HCT116 (cell line): ENCODE data around the gene POFUT1. TPM values are rescaled to one million over a fixed set of nuclear protein-coding genes. Genes with fewer than 3 reads are reported as not detected.

ENCODE experiments used
- ATAC-seq: fragments of 200-7000 bp; cut with Tn5 transposase; 2 replicates; pipeline ENCODE4 v1.9.1; 2020; ENCODE audit warnings: mild to moderate bottlenecking, moderate library complexity
- BruUV-seq: library from RNA; stranded (reverse); fragments of 400-500 nt; replicated peaks from 2 replicates; lab custom pipeline; 2021; lab: Mats Ljungman, UMichigan
- CTCF ChIA-PET: fragments of 300-600 bp; sonication (Branson Sonifier 250); formaldehyde crosslinking; loops from one replicate; lab custom pipeline; 2021; ENCODE audit warnings: antibody characterized with exemption; lab: Charles Lee
- POLR2A ChIA-PET: fragments of 300-600, 350-600 bp; sonication (Branson Sonifier 250); formaldehyde crosslinking; loops from one replicate; lab custom pipeline; 2021; ENCODE audit warnings: antibody characterized with exemption; lab: Charles Lee
- RAD21 ChIA-PET, 2 experiments: fragments of 300-600 bp; sonication (Branson Sonifier 250); formaldehyde crosslinking; loops; one replicate each; lab custom pipeline; 2023; ENCODE audit warnings: low total read pairs in 2 of 2; ENCODE audit not compliant: uncharacterized antibody in 2 of 2, unreplicated experiment in 2 of 2, low non-redundant PET in 1 of 2; lab: Charles Lee
- DNase-seq: peaks from one replicate; pipeline ENCODE4 v3.0.0-alpha.2; 2010; ENCODE audit warnings: low read depth, low spot score
- H2AFZ ChIP-seq: fragments of 200-600 bp; shearing (Covaris generic), sonication (generic); 2 replicates; pipeline ENCODE4 v1.6.1; 2017; ENCODE audit warnings: low read depth, mixed run types, mixed read lengths, antibody characterized with exemption, low read length; ENCODE audit not compliant: poor library complexity, severe bottlenecking
- H3K27ac ChIP-seq: 2 replicates; pipeline ENCODE4 v1.5.1; 2012; ENCODE audit warnings: low read depth, low read length
- H3K27me3 ChIP-seq: fragments of 200-600 bp; sonication (generic); 2 replicates; pipeline ENCODE4 v1.6.1; 2016; ENCODE audit warnings: mixed run types, low read length, mixed read lengths; ENCODE audit not compliant: insufficient read depth
- H3K36me3 ChIP-seq, 2 experiments: fragments of 200-500 bp in 1 of 2; fragments of 200-600 bp in 1 of 2; sonication (Bioruptor generic) in 1 of 2; sonication (generic) in 1 of 2; 2 replicates each; pipeline versions ENCODE4 v1.5.1 to v1.6.1; 2014 to 2016; ENCODE audit warnings: low read length in 2 of 2, inconsistent platforms in 1 of 2, mixed read lengths in 1 of 2, mixed run types in 1 of 2; ENCODE audit not compliant: insufficient read depth in 2 of 2, control insufficient read depth in 1 of 2
- H3K4me1 ChIP-seq, 2 experiments: fragments of 200-600 bp in 1 of 2; sonication (generic) in 1 of 2; 2 replicates each; pipeline versions ENCODE4 v1.5.1 to v1.6.1; 2012 to 2017; ENCODE audit warnings: low read length in 2 of 2, inconsistent platforms in 1 of 2, mild to moderate bottlenecking in 1 of 2, mixed read lengths in 1 of 2, mixed run types in 1 of 2, moderate library complexity in 1 of 2; ENCODE audit not compliant: insufficient read depth in 2 of 2, control insufficient read depth in 1 of 2
- H3K4me2 ChIP-seq: fragments of 200-600 bp; sonication (generic); 2 replicates; pipeline ENCODE4 v1.6.1; 2017; ENCODE audit warnings: mixed run types, low read length, mixed read lengths
- H3K4me3 ChIP-seq, 2 experiments: fragments of 200-600 bp in 1 of 2; sonication (generic) in 1 of 2; replicated peaks in 1 of 2; 2 replicates each; pipeline ENCODE4 v1.5.1; 2011 to 2016; ENCODE audit warnings: low read length in 2 of 2, control low read depth in 1 of 2, low read depth in 1 of 2, mild to moderate bottlenecking in 1 of 2, mixed read lengths in 1 of 2, mixed run types in 1 of 2
- H3K79me2 ChIP-seq: fragments of 200-600 bp; sonication (generic); 2 replicates; pipeline ENCODE4 v1.6.1; 2017; ENCODE audit warnings: mild to moderate bottlenecking, mixed run types, low read length, moderate library complexity, mixed read lengths; ENCODE audit not compliant: insufficient read depth
- H3K9ac ChIP-seq: fragments of 200-600 bp; sonication (generic); 2 replicates; pipeline ENCODE4 v1.6.1; 2016; ENCODE audit warnings: low read length, mixed read lengths
- H3K9me2 ChIP-seq: fragments of 200-600 bp; sonication (generic), shearing (Covaris generic); 2 replicates; pipeline ENCODE4 v1.6.1; 2017; ENCODE audit warnings: mixed run types, mild to moderate bottlenecking, moderate library complexity; ENCODE audit not compliant: insufficient read depth
- H3K9me3 ChIP-seq, 2 experiments: fragments of 200-500 bp in 1 of 2; fragments of 200-600 bp in 1 of 2; sonication (Bioruptor generic) in 1 of 2; sonication (generic) in 1 of 2; 2 replicates each; pipeline ENCODE4 v1.6.1; 2014 to 2017; ENCODE audit warnings: low read length in 2 of 2, mixed read lengths in 2 of 2, inconsistent platforms in 1 of 2, low read depth in 1 of 2, mild to moderate bottlenecking in 1 of 2, mixed run types in 1 of 2, moderate library complexity in 1 of 2; ENCODE audit not compliant: control insufficient read depth in 1 of 2, insufficient read depth in 1 of 2
- H4K20me1 ChIP-seq: fragments of 200-600 bp; sonication (generic), shearing (Covaris generic); 2 replicates; pipeline ENCODE4 v1.6.1; 2017; ENCODE audit warnings: mixed run types, mild to moderate bottlenecking, moderate library complexity; ENCODE audit not compliant: insufficient read depth
- CBX3 ChIP-seq: IDR thresholded peaks from 2 replicates; pipeline ENCODE4 v1.6.1; 2012; ENCODE audit warnings: low read depth
- CEBPB ChIP-seq: IDR thresholded peaks from 2 replicates; pipeline ENCODE4 v1.6.1; 2012; ENCODE audit warnings: low read depth
- EZH2 ChIP-seq: fragments of 200-600 bp; sonication (generic); IDR thresholded peaks from 2 replicates; pipeline ENCODE4 v1.6.1; 2017; ENCODE audit warnings: antibody characterized with exemption, mixed run types
- EZH2phosphoT487 ChIP-seq: fragments of 200-600 bp; IDR thresholded peaks from 2 replicates; pipeline ENCODE4 v1.6.1; 2018; ENCODE audit warnings: antibody characterized with exemption, borderline replicate concordance
- FOSL1 ChIP-seq: IDR thresholded peaks from 2 replicates; pipeline ENCODE4 v1.6.1; 2012; ENCODE audit warnings: low read depth
- JUND ChIP-seq: IDR thresholded peaks from 2 replicates; pipeline ENCODE4 v1.6.1; 2012
- POLR2AphosphoS5 ChIP-seq: IDR thresholded peaks from 2 replicates; pipeline ENCODE4 v1.6.1; 2011; ENCODE audit warnings: mild to moderate bottlenecking, low read depth, low read length, moderate library complexity
- SIN3A ChIP-seq: IDR thresholded peaks from 2 replicates; pipeline ENCODE4 v1.6.1; 2012; ENCODE audit warnings: low read depth
- TCF7L2 ChIP-seq: IDR thresholded peaks from 2 replicates; pipeline ENCODE4 v1.7.0; 2011; ENCODE audit warnings: borderline replicate concordance, inconsistent platforms; ENCODE audit not compliant: insufficient read depth, insufficient read length; ENCODE audit errors: extremely low read depth
- intact Hi-C: fragments of 100-400 bp; cut with micrococcal nuclease; formaldehyde crosslinking; loops from 2 replicates; pipeline ENCODE4 v1.10.0; 2022
- total RNA-seq: library from RNA; stranded (reverse); gene quantifications from one replicate; pipeline ENCODE4 v1.2.1, GENCODE V29; 2021; ENCODE audit not compliant: unreplicated experiment
- TF ChIP-seq, protein P1 (sequence below): IDR thresholded peaks from 2 replicates; pipeline ENCODE4 v1.6.1; 2011; ENCODE audit warnings: mild to moderate bottlenecking, low read length, moderate library complexity; ENCODE audit not compliant: insufficient replicate concordance; ENCODE audit errors: extremely low read depth

Gene POFUT1
- total RNA-seq, 1 experiment from 2014 or later = 34.5 TPM

DNA sequence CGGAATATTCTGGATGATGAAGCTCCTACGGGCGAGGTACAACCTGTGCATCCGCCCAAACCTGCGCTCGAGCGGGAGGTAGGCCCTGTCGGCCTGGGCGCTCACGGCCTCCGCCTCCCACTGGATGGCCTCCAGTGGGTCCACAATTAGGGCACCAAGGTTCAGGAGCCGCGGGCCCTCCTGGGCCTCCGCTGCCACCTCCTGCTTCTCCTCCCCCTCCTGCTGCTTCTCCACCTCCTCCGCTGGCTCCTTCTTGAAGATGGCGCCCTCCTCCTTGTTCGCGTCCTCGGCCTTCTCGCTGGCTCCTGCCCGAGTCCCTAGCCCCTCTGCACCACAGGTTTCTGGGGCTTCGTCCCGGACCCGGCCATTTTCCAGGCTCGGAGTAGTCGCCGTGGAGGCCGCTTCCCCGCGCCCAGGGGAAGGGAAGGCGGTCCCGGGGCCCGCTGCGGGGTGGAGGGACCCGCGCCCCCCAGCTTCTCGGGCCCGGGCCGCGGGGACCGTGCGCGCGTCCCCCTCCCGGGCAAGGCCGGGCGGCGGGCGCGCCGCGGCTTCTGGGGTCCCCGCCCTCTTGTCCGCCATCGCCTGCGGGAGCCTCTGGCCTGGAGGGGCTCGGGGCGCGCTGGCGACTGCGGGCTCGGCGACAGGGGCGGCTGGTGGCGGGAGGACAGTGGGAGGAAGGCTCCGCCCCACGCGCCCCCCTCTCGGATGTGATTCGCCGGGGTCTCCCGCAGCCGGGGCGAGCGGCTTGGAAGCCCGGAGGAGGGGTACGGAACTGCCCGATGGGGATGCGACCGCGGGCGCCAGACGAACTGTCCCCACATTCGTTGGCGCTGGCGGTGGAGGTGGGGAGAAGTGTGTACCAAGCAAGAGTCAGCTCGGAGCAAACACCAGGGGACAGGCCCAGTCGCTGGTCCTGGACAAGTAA is 17.7 kb upstream of the POFUT1 start:
- ATAC-seq = no peak
- Histone ChIP-seq H3K4me2 (no peak overlapping the region), H3K36me3 (0 out of 4 replicates have a peak, but pooled peaks cover 4 to 9% of the 10 kb centered on the region in 2 experiments), H3K79me2 (no peaks in the 10 kb centered on the region; the same call in 1 of the 2 replicates), H3K27ac (no peak overlapping the region), H3K4me1 (no peaks in the 10 kb centered on the region), H4K20me1 (no peaks in the 10 kb centered on the region), H3K9ac (no peak overlapping the region), H3K4me3 (no peak overlapping the region), H3K9me2 (no peaks in the 10 kb centered on the region), H3K27me3 (no peaks in the 10 kb centered on the region), H3K9me3 (no peaks in the 10 kb centered on the region), H2AFZ (no peak overlapping the region)
- CTCF ChIA-PET = no interaction called here
- DNase-seq = no peak
- intact Hi-C loops = no loop called here
- POLR2A ChIA-PET = no interaction called here
- TF ChIP-seq EZH2 (no peak), JUND (no peak), SIN3A (no peak), POLR2AphosphoS5 (no peak), TCF7L2 (no peak), CEBPB (no peak), EZH2phosphoT487 (no peak), CBX3 (no peak), FOSL1 (no peak)
- TF ChIP-seq, protein P1, sequence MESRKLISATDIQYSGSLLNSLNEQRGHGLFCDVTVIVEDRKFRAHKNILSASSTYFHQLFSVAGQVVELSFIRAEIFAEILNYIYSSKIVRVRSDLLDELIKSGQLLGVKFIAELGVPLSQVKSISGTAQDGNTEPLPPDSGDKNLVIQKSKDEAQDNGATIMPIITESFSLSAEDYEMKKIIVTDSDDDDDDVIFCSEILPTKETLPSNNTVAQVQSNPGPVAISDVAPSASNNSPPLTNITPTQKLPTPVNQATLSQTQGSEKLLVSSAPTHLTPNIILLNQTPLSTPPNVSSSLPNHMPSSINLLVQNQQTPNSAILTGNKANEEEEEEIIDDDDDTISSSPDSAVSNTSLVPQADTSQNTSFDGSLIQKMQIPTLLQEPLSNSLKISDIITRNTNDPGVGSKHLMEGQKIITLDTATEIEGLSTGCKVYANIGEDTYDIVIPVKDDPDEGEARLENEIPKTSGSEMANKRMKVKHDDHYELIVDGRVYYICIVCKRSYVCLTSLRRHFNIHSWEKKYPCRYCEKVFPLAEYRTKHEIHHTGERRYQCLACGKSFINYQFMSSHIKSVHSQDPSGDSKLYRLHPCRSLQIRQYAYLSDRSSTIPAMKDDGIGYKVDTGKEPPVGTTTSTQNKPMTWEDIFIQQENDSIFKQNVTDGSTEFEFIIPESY = no peak
- RAD21 ChIA-PET = no interaction called here
- BruUV-seq = no TSS peak
